Measurements from ENCODE around the gene SFT2D1.

- TF ChIP-seq POLR2A (IDR thresholded peaks at IDR 0.05; ENCODE audit: low read depth, low read length) (no peak), TAF1 (IDR thresholded peaks at IDR 0.05; ENCODE audit: low read depth, low read length) (no peak), POLR2AphosphoS5 (IDR thresholded peaks at IDR 0.05; ENCODE audit: low read depth, low read length) (no peak), POU2F2 (IDR thresholded peaks at IDR 0.05; ENCODE audit: low read depth, low read length) (no peak)
Observed at GRCh38 chr6:166297606-166298005, 44.7 kb downstream of the SFT2D1 start.
